Measurements from ENCODE around the gene RALGAPA2.

RALGAPA2 gene

DNA sequence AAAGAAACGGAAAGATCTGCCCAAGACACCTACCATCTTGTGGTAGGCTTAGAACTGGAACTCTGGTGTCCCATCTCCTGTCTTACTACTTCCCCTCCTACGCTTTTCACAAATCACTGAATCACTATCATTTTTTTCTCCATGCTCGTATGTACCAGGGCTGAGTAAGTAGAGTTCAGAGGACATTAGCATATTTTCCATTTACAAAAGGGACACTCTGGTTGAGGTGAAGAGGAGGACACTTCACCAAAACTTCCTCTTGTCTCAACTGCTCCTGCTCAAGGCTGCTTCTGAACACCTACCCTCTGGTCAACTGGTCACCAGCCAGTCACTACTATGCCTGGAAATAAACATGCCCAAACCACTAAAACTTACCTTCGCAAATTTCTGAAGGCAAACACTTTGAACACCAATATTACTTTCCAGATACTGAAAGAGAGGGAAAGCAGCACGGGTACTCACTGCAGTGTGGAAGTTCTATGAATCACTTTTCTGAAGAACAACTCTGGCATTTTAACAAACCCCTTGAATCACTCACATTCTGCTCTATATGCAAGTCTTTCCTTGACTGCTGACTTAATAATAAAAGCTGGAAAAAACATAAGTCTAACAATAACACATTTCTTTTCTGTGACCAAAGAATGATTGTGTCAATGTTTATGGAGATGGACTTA is 221.2 kb downstream of the RALGAPA2 start:
- H3K4me3 ChIP-seq (ENCODE audit: low read depth, low read length), result no peak overlapping the region
- DNase-seq (ENCODE audit: low read depth), result peak; percentile 28

DNA sequence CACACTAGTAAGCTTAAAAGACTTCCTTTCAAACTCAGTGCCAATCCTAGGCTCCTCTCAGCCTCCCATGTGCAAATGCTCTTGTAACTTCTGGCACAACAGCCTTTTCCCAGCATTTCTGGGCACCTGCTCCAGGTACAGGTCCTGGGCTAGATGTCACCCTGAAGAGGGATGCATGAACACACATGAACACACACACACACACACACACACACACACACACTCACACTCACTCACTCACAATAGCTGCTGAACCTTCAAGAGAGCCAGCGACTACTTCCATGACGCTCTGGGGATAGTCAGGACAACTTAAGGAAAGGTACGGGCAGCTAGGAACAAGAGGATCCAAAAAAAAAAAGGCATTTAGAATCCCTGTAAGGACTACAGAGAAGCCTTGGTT is 221.8 kb downstream of the RALGAPA2 start:
- no peak overlapping the region for H3K4me3 ChIP-seq (ENCODE audit: low read depth, low read length)
- DNase-seq (ENCODE audit: low read depth), result no peak

DNA sequence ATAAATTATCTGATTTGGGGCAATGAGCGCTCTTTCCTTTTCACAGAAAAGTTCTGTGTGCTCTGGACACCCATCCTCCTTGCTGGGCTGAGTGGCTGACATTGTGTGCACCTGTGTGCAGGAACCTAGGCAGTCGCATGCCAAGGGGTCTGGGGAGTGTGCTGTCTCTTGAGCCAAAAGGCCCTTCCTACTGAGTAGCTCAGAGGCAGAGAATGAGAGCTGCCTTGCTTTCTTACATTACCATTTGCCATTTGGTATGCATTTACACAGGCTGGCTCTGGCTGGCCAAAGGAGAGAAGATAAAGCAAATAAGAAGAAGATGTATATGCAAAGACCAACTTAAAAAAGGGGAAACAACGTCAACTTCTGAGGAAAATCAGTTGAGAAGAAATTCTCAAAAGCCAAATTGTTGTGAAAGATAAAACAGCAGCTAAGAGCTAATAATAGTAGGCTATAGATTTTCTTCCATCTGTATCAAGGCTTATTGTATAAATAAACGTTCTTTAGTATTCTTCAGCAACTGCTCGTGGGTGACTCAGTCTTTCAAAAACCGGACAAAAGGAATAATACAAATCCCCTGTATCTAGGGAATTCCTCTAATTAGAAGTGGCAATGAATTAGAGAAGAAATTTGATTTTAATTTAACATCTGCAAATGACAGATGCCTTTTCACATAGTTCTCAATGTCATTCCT is 222.6 kb downstream of the RALGAPA2 start:
- H3K4me3 ChIP-seq (ENCODE audit: low read depth, low read length), result no peak overlapping the region
- no peak for DNase-seq (ENCODE audit: low read depth)

DNA sequence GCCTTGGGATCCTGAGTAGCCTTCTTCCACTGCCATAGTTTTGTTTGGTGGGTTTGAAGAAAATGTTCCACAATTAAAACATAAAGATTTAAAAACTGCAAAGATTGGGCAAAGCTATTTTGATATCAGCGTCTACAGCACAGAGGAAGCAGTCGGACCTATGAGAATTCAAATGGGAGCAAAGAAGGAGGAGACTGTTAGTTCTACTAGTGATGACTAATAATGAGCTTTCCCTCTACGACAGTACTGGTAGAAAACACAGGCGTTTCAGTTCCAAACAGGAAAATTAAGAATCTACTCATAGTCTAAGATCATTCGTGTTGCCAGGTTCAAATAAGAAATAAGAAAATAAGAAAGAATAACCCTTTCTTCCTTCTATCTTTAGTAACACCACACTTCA is 223.4 kb downstream of the RALGAPA2 start:
- no peak for DNase-seq (ENCODE audit: low read depth)
- H3K4me3 ChIP-seq (ENCODE audit: low read depth, low read length), result no peak overlapping the region

DNA sequence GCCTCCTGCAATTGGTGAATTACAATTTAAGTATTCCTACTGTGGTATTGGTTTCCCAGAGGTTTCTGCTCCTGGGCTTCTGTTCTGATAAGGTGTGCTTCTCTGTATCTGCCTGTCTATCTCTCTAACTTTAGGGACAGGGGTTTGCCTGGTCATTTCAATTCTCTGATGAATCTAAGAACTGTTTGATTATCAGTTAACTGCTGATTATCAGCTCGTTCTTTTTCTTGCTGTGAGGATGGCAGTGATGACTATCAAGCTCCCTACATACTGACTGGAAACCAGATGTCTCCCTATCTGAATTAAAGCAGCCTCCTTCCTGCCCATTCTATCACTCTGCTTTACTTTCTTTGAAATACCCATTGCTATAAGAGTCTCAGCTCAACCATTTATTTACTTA is 224.1 kb downstream of the RALGAPA2 start:
- DNase-seq (ENCODE audit: low read depth), result no peak
- no peak overlapping the region for H3K4me3 ChIP-seq (ENCODE audit: low read depth, low read length)

DNA sequence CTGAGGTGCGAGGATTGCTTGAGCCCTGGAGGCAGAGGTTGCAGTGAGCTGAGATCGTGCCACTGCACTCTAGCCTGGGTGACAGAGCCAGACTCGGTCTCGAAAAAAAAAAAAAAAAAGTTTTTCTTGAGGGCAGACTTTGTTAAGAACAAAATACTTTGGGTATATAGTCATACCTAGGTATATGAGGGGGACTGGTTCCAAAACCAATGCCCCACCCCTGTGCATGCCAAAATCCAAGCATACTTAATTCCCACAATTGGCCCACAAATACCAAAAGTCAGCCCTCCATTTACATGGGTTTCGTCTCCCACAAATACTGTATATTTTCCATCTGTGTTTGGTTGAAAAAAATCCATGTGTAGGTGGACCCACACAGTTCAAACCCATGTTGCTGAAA is 224.6 kb downstream of the RALGAPA2 start:
- no peak overlapping the region for H3K4me3 ChIP-seq (ENCODE audit: low read depth, low read length)
- DNase-seq (ENCODE audit: low read depth), result no peak

DNA sequence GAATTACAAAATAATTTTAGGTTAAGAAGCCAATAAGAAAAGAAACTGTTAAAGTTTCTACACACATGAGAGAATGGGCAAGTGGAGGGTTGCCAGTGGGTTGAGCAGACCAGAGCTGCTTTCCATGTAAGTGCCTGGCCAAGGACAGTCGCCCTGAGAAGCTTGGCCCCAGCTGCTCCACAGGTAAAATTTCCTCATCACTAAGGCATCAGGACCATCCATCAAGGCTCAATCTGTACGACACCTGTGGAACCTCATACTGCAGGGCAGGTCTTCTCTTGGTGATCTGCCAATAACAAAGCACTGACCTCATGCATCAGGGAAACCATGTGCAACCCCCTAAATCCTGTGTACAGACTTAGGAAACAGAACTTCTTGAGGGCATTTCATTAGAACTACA is 229.1 kb downstream of the RALGAPA2 start:
- H3K4me3 ChIP-seq (ENCODE audit: low read depth, low read length), result no peak overlapping the region
- no peak for DNase-seq (ENCODE audit: low read depth)

DNA sequence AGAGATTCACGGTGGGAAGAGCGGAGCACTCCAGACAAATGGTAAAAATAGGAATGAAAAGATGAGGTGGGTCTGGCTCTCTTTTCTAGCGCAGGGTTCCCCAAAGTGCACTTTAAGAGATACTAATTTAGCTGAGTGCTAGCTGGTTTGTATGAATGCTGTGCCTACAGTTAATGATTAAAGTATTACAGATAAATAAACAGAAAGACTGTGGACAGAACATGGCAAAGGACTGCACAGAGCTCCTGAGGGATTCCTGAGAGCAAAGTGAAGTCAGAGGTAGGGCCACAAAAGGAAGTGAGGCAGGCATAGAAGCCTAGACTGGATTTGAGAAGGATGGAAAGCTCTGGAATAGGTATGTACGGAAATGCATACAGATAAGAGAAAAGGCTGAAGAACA is 230.0 kb downstream of the RALGAPA2 start:
- no peak overlapping the region for H3K4me3 ChIP-seq (ENCODE audit: low read depth, low read length)
- DNase-seq (ENCODE audit: low read depth), result no peak

DNA sequence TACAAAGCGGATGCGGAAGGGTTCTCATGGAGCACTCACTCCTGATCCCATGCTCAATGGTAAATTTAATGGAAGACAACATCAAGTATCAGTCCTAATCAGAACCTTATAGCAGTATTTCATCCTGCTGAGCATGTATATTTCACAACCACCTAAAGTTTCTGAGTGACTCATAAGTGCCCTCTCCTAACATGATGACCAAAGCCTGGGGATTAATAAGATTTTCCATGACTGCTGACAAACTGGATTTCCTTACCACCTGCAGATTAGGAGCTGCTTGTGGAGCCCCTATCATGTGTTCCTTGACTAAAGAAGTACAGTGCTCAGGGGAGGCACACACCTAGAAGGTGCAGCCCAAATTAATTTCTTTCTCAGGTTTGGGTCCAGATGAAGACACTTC is 231.8 kb downstream of the RALGAPA2 start:
- H3K4me3 ChIP-seq (ENCODE audit: low read depth, low read length), result no peak overlapping the region
- peak; percentile 47 for DNase-seq (ENCODE audit: low read depth)

DNA sequence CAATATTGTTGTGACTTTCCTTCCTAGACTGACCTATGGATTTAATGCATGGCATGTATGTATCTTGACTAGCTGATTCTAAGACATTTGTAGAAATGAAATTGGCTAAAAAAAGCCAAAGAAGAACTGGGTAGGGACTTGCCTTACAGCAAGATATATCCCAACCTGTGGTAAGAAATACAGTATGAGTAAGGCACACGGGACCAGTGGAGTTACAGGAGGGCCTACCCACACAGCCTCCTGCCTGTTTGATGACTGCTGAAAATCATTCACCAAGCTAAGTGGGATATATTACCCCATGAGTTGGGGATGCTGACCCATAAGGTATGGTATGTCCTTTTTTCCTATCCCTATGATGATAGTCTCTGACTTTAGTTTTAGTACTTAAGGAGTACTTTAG is 232.3 kb downstream of the RALGAPA2 start:
- H3K4me3 ChIP-seq (ENCODE audit: low read depth, low read length), result no peak overlapping the region
- no peak for DNase-seq (ENCODE audit: low read depth)

DNA sequence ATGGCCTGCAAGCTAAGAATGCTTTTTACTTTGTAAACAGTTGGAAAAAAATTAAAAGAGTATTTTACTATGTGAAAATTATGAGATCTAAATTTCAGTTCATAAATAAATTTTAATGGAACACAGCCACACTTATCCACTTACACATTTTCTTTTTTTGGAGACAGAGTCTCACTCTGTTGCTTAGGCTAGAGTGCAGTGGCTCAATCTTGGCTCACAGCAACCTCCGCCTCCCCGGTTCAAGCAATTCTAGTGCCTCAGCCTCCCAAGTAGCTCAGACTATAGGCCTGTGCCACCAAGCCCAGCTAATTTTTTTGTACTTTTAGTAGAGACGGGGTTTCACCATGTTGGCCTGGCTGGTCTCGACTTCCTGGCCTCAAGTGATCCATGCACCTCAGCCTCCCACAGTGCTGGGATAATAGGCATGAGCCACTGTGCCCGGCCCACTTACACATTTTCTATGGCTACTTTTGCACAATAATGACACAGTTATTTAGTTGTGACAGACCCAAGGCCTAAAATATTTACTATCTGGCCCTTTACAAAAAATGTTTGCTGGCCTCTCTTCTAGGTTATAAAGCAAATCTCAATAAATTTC is 234.9 kb downstream of the RALGAPA2 start:
- no peak for DNase-seq (ENCODE audit: low read depth)
- no peak overlapping the region for H3K4me3 ChIP-seq (ENCODE audit: low read depth, low read length)

DNA sequence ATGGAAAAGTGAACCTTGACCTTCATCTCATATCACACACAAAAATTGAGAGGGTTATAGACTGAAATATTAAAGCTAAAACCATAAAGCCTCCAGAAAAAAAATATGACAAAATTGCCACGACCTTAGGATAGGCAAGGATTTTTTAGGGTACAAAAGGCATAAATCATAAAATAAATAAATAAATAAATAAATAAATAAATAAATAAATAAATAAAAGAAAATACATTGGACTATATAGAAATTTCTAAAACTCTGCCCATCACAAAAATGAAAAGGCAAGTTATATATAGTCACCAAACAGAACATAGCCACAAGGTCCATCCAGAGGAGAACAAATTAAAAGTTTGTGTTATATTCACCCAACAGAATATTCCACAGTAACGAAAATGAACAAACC is 235.9 kb downstream of the RALGAPA2 start:
- DNase-seq (ENCODE audit: low read depth), result no peak
- H3K4me3 ChIP-seq (ENCODE audit: low read depth, low read length), result no peak overlapping the region

DNA sequence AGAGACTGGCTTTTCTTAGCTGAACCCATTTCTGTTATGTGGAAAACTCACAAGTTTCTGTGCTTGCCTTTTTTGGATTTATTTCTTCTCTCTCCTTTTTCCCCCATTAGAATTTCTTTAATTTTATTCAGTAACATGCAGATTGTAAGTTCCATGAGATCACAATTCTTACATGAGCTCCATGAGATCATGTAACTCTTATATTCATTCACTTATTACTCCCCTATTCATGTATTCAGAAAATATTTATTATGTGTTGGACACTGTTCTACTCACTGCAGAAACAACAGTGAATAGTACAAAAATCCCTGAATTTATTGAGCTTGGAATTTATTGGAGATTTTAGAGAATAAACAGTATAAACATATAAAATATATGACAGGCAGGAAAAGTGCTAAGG is 238.8 kb downstream of the RALGAPA2 start:
- H3K4me3 ChIP-seq (ENCODE audit: low read depth, low read length), result no peak overlapping the region
- DNase-seq (ENCODE audit: low read depth), result no peak

DNA sequence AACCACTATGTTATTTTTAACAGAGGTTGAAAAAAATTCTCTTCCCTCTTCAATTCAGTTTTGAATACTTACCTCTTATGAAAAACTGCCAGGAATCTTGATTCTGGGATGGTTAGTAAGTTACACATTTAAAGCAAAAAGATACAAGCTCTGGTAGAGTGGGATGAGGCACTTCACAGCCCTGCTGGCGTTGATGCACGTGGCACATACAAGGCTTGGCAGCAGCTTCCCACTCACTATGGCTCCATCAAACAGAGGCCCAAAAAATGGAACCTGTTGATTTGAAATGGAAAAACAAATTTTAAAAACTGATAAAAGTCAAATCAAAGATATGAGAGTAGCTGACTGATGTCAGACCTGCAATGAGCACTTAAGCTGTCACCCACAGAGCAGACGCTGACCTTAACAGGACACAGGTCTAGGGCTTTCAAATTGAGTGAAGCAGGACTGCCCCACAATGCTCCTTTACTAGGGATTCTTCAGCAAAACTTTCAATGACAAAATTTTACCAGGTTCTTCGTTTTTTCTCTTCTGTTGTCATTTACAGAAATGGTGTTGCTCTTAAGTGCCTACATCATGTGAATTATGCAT is 239.7 kb downstream of the RALGAPA2 start:
- DNase-seq (ENCODE audit: low read depth), result no peak
- H3K4me3 ChIP-seq (ENCODE audit: low read depth, low read length), result no peak overlapping the region

DNA sequence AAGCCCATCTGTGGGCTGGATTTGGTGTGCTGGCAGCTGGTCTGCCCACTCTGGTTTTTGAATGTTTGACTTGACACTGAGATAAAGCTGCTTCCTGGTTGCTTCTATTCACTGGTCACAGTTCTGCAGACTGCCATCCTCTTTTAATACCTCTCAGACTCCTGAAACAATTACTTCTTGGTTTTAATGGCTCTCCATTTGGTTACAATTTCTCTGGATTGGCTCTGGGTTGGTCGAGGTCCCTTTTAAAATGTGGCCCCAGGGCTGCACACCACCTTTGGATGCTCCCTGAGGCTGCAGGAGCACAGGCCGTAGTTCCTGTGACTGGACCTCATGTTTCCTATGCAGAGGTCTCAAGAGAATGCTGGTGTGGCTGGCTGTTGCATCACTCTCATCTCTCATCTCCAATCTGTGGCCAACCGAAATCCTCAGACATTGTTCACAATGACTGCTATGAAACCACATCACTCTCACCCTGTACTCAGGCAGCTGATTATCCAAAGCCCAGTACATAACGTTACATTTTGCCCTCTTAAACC is 246.0 kb downstream of the RALGAPA2 start:
- DNase-seq (ENCODE audit: low read depth), result peak; percentile 87
- H3K4me3 ChIP-seq (ENCODE audit: low read depth, low read length), result no peak overlapping the region

DNA sequence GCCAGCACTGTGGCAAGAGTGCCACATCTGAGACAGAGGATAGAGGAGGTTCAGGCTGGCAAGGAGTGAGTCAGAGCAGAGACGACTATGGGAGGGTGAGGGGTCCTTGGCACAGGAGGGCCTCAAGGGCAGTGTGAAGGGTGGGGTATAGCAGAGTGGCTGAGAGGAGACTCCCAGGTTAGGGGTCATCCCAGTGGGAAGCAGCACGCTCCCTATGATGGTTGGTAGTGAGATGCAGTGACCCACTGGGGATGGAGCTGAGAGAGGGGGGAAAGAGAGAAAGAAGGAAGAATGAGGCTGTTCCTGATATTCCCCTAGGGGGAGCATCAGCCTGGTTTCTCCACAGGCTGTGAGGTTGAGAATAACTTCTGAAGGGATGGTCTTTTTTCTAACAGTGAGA is 247.2 kb downstream of the RALGAPA2 start:
- no peak overlapping the region for H3K4me3 ChIP-seq (ENCODE audit: low read depth, low read length)

DNA sequence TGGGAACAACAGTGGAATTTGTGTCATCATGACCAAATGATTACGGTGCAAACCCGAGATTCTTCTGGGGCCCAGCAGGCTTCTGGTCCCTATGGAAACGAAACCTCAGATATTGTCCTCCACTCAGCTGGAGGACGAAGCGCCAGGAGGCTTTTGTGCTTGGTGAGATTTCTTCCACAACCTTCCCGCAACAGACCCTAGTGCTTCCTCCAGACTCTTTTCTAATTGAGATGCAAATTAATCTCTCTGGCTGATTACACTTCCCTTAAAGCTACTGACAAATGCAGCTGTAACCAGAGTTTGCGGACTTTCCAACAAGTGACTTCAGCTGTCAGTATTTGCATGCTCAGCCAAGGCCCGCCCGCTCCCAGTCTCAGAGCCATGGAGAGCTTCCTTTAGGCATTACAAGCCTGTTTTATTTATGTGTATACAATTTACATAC is 248.5 kb downstream of the RALGAPA2 start:
- no peak for DNase-seq (ENCODE audit: low read depth)
- H3K4me3 ChIP-seq (ENCODE audit: low read depth, low read length), result no peak overlapping the region

More for the DNA sequence above, 247.2 kb downstream of the RALGAPA2 start:
- DNase-seq (ENCODE audit: low read depth), result no peak

DNA sequence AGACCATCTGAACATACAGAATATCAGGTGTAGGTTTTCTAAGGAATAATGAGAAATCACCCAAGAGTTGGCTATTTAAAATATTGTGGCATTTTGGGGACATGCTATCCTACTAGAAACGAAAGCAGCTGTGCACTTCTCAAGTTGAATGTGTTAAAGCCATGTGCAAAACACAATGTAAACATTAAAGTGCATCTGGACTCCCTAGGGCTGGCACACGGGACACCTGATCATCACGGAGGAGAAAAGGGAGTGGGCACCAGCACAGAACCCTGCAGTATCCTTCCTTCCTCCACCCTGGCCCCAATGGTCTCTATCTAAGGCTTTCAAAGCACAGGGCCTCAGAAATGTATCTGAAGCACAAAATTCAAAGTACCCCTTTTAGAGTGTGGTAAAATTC is 250.3 kb downstream of the RALGAPA2 start:
- no peak overlapping the region for H3K4me3 ChIP-seq (ENCODE audit: low read depth, low read length)
- DNase-seq (ENCODE audit: low read depth), result no peak

DNA sequence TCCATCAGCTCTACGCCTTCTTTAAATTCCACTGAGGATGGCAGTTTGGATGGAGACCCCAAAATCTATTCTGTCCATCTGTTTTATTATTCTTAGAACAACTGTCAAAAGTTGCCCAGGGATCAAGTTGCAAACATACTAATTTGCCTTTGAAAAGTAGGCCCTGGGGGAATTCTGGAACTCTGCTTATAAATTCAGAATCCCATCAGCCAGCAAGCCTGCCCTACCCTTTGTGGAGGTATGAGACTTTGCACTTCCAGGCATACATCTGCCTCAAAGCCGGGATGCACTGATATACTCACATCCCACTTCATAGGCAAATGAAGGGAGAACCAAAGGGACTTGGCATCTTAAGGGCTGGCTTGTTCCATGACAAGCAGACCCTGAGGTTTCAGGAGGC is 250.9 kb downstream of the RALGAPA2 start:
- no peak overlapping the region for H3K4me3 ChIP-seq (ENCODE audit: low read depth, low read length)
- DNase-seq (ENCODE audit: low read depth), result no peak

DNA sequence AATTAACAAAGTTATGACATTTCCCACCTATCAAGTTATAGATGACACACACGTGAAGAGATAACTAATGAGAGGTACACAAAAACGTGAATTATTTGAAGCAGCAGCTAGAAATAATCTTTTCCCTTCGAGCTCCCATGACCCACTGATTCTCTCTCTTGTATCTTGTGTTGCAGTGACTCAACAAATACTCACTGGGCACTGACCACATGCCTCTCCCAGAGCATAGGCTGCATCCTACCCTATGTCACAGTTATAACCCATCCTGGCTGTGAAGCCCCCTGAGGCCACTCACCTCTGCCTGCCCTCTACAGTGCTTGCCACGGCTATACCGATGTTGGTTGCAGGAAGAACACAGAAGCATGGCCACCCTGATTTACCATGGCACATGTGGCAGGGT is 252.7 kb downstream of the RALGAPA2 start:
- DNase-seq (ENCODE audit: low read depth), result no peak
- H3K4me3 ChIP-seq (ENCODE audit: low read depth, low read length), result no peak overlapping the region

All from skeletal muscle cell (primary cell).